GM12878 (cell line): ENCODE data around the gene SUCO. TPM values are rescaled to one million over a fixed set of nuclear protein-coding genes. Genes with fewer than 3 reads are reported as not detected.

Source experiments
- ATAC-seq: fragments of 200-7000 bp; cut with Tn5 transposase; 3 replicates; pipeline ENCODE4 v1.9.1; 2020; ENCODE audit warnings: mild to moderate bottlenecking, moderate library complexity
- BruUV-seq: library from RNA; stranded (reverse); fragments of 400-500 nt; replicated peaks from 2 replicates; lab custom pipeline; 2021; lab: Mats Ljungman, UMichigan
- CTCF ChIA-PET: fragments of 300-600 bp; sonication (Branson Sonifier 250); formaldehyde crosslinking; extraction: SDS; loops from one replicate; lab custom pipeline; 2021; ENCODE audit warnings: inconsistent platforms; lab: Yijun Ruan, JAX
- POLR2A ChIA-PET: fragments of 350-600 bp; formaldehyde crosslinking; extraction: SDS; loops from one replicate; lab custom pipeline; 2021; ENCODE audit warnings: inconsistent platforms; lab: Charles Lee
- RAD21 ChIA-PET: fragments of 300-600 bp; sonication (Branson Sonifier 250); formaldehyde crosslinking; loops from one replicate; lab custom pipeline; 2023; ENCODE audit warnings: antibody characterized with exemption; ENCODE audit not compliant: unreplicated experiment; lab: Charles Lee
- SMC1A ChIA-PET: fragments of 300-600 bp; sonication (Branson Sonifier 250); formaldehyde crosslinking; loops from one replicate; lab custom pipeline; 2023; ENCODE audit not compliant: unreplicated experiment, uncharacterized antibody; lab: Charles Lee
- DNase-seq: peaks from one replicate; pipeline ENCODE4 v3.0.0-alpha.2; 2011; ENCODE audit warnings: low read depth, low spot score
- FAIRE-seq: peaks from 3 replicates; lab custom pipeline; 2011; peaks lifted over from hg19 to GRCh38; lab: Jason Lieb, UNC
- H2AFZ ChIP-seq: 2 replicates; pipeline ENCODE4 v1.6.0; 2011; ENCODE audit warnings: low read depth, low read length, control low read depth; ENCODE audit not compliant: control insufficient read depth
- H3K27ac ChIP-seq: 2 replicates; pipeline ENCODE4 v1.5.1; 2011; ENCODE audit warnings: control low read depth; ENCODE audit not compliant: control insufficient read depth, insufficient read depth
- H3K27me3 ChIP-seq, 2 experiments: replicated peaks in 1 of 2; 2 replicates each; pipeline versions ENCODE4 v1.6.0 to v1.6.1; 2011; ENCODE audit warnings: low read length in 1 of 2; ENCODE audit not compliant: control insufficient read depth in 2 of 2, insufficient read depth in 2 of 2
- H3K36me3 ChIP-seq, 2 experiments: 2 replicates each; pipeline ENCODE4 v1.5.1; 2011; ENCODE audit warnings: low read length in 1 of 2; ENCODE audit not compliant: control insufficient read depth in 2 of 2, insufficient read depth in 2 of 2
- H3K4me1 ChIP-seq: 2 replicates; pipeline ENCODE4 v1.6.1; 2011; ENCODE audit warnings: mild to moderate bottlenecking, low read length, moderate library complexity, mixed read lengths; ENCODE audit not compliant: control insufficient read depth, insufficient read depth
- H3K4me2 ChIP-seq: 2 replicates; pipeline ENCODE4 v1.6.0; 2011; ENCODE audit warnings: control low read depth; ENCODE audit not compliant: control insufficient read depth, insufficient read depth
- H3K4me3 ChIP-seq: fragments of 200-600 bp; sonication (generic); 2 replicates; pipeline ENCODE4 v1.5.1; 2016
- H3K79me2 ChIP-seq: 2 replicates; pipeline ENCODE4 v1.6.0; 2011; ENCODE audit warnings: low read length; ENCODE audit not compliant: control insufficient read depth, insufficient read depth
- H3K9ac ChIP-seq: 2 replicates; pipeline ENCODE4 v1.8.0; 2011; ENCODE audit warnings: low read length, control low read depth, mixed read lengths; ENCODE audit not compliant: control insufficient read depth, insufficient read depth
- H3K9me3 ChIP-seq: replicated peaks from 3 replicates; pipeline ENCODE4 v1.5.1; 2011; ENCODE audit warnings: mild to moderate bottlenecking, low read length; ENCODE audit not compliant: control insufficient read depth, insufficient read depth
- H4K20me1 ChIP-seq: 2 replicates; pipeline ENCODE4 v1.6.0; 2011; ENCODE audit not compliant: control insufficient read depth, insufficient read depth
- BHLHE40 ChIP-seq, 2 experiments: fragments of 450-650 bp in 1 of 2; IDR thresholded peaks; 2 replicates each; pipeline ENCODE4 v1.6.1; 2011 to 2017; ENCODE audit warnings: low read depth in 2 of 2, borderline replicate concordance in 1 of 2, improper control_type of control experiment in 1 of 2, low read length in 1 of 2, mild to moderate bottlenecking in 1 of 2
- BMI1 ChIP-seq: fragments of 450-650 bp; IDR thresholded peaks from 2 replicates; pipeline ENCODE4 v1.6.1; 2016; ENCODE audit warnings: mild to moderate bottlenecking, moderate library complexity, borderline replicate concordance
- IKZF1 ChIP-seq: fragments of 450-650 bp; conservative IDR thresholded peaks from 2 replicates; pipeline ENCODE4 v1.6.1; 2017; ENCODE audit warnings: antibody characterized with exemption, mild to moderate bottlenecking
- IRF4 ChIP-seq: IDR thresholded peaks from 2 replicates; pipeline ENCODE4 v1.6.1; 2011; ENCODE audit warnings: low read depth, low read length
- KAT2A ChIP-seq: conservative IDR thresholded peaks from 2 replicates; pipeline ENCODE4 v1.6.1; 2011; ENCODE audit warnings: low read depth, low read length; ENCODE audit not compliant: control insufficient read depth
- MTA2 ChIP-seq: fragments of 450-650 bp; IDR thresholded peaks from 2 replicates; pipeline ENCODE4 v1.6.1; 2016; ENCODE audit warnings: low read depth, mild to moderate bottlenecking, moderate library complexity
- NR2F1 ChIP-seq: fragments of 450-650 bp; conservative IDR thresholded peaks from 2 replicates; pipeline ENCODE4 v1.6.1; 2017; ENCODE audit warnings: mild to moderate bottlenecking
- NRF1 ChIP-seq: conservative IDR thresholded peaks from 2 replicates; pipeline ENCODE4 v1.6.1; 2011; ENCODE audit warnings: mild to moderate bottlenecking, low read depth, low read length, improper control_type of control experiment
- PAX8 ChIP-seq: fragments of 450-650 bp; IDR thresholded peaks from 2 replicates; pipeline ENCODE4 v1.6.1; 2017; ENCODE audit warnings: mild to moderate bottlenecking, moderate library complexity
- PML ChIP-seq: IDR thresholded peaks from 2 replicates; pipeline ENCODE4 v1.6.1; 2012; ENCODE audit warnings: low read length, inconsistent platforms
- RAD21 ChIP-seq: IDR thresholded peaks from 2 replicates; pipeline ENCODE4 v1.6.1; 2011; ENCODE audit warnings: mild to moderate bottlenecking, low read depth, low read length, moderate library complexity; ENCODE audit not compliant: insufficient read depth
- STAT1 ChIP-seq: fragments of 450-650 bp; conservative IDR thresholded peaks from 2 replicates; pipeline ENCODE4 v1.6.1; 2014; ENCODE audit warnings: antibody characterized with exemption, mild to moderate bottlenecking
- WGBS: methylation state at CpG from one replicate; pipeline ENCODE4 v1.1.6; 2016; ENCODE audit warnings: low lambda C conversion rate; ENCODE audit not compliant: insufficient replicate concordance, insufficient coverage; ENCODE audit errors: missing lambda C conversion rate; 5-methylcytosine and 5-hydroxymethylcytosine counted together
- in situ Hi-C: fragments of 300-500 bp; cut with MboI; formaldehyde crosslinking; loops from 9 replicates; pipeline ENCODE4 v1.14.3; 2018; ENCODE audit warnings: mixed read lengths
- intact Hi-C: fragments of 100-400 bp; cut with micrococcal nuclease; formaldehyde crosslinking; loops from one replicate; pipeline ENCODE4 v1.14.2; 2022; ENCODE audit not compliant: unreplicated experiment
- polyA plus RNA-seq, 11 experiments: library from polyadenylated mRNA; depleted of rRNA in 4 of 11; unstranded in 6 of 11; stranded (reverse) in 5 of 11; fragments of >200 nt; fragmentation: Nextera tagmentation in 4 of 11; fragmentation: Illumina TruSeq in 1 of 11; extraction: Ambion mirVana in 4 of 11; extraction: Trizol in 1 of 11; gene quantifications; 1 replicate in 1 of 11; 2 replicates in 10 of 11; pipeline versions ENCODE4 v1.2.1 to v1.2.3, GENCODE V29; 2011 to 2016; ENCODE audit warnings: inconsistent platforms in 2 of 11, missing spikeins in 2 of 11, low read depth in 1 of 11
- total RNA-seq, 4 experiments: library from RNA; depleted of rRNA in 3 of 4; stranded (reverse); fragments of >200 nt in 3 of 4; fragmentation: Illumina TruSeq in 1 of 4; extraction: Trizol in 1 of 4; gene quantifications; 2 replicates each; pipeline versions ENCODE4 v1.2.1 to v1.2.3, GENCODE V29; 2013 to 2021
- TF ChIP-seq, protein P1 (sequence below): IDR thresholded peaks from 2 replicates; pipeline ENCODE4 v1.6.1; 2011; ENCODE audit warnings: borderline replicate concordance, low read depth, mild to moderate bottlenecking, moderate library complexity, low read length; ENCODE audit not compliant: insufficient read depth, poor library complexity, severe bottlenecking
- TF ChIP-seq, protein P2 (sequence below): IDR thresholded peaks from 2 replicates; pipeline ENCODE4 v1.6.1; 2012; ENCODE audit warnings: low read depth, low read length, improper control_type of control experiment

SUCO gene
- total and polyA plus RNA-seq, 10 of the 15 experiments (the other 5 are each of a cell fraction or from before 2014, with no cell fraction given): 1.7 to 15.3 (median 8.4) TPM

GRCh38 chr1:172627702-172628101, 94.8 kb downstream of the SUCO start (continued):
- TF ChIP-seq IKZF1: no peak
- TF ChIP-seq, protein P1, sequence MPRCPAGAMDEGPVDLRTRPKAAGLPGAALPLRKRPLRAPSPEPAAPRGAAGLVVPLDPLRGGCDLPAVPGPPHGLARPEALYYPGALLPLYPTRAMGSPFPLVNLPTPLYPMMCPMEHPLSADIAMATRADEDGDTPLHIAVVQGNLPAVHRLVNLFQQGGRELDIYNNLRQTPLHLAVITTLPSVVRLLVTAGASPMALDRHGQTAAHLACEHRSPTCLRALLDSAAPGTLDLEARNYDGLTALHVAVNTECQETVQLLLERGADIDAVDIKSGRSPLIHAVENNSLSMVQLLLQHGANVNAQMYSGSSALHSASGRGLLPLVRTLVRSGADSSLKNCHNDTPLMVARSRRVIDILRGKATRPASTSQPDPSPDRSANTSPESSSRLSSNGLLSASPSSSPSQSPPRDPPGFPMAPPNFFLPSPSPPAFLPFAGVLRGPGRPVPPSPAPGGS: no peak

DNA sequence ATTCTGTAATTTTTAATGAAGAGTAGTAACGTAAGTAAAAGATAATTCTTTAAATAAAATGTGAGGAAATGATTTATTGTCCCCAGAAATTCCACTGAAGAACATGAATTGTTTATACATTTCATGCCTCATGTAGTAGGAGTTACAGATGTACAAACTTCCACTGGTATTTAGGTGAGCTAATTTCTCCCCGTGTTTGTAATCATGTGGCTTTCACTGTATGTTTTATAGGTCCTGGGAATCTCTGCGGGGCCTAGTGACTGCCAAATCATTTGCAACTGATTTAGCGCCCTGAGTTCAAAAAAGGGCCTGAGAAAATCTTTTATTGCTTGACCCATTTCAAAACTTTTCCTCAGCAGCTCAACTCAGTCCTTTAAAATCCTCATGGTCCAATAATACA, 95.5 kb downstream of the SUCO start:
- 54% methylated on average over 4 of the region's 4 CpGs for WGBS
- H3K27ac ChIP-seq: no peak overlapping the region
- in situ Hi-C loops: no loop called here
- FAIRE-seq (no peak), ATAC-seq (no peak), DNase-seq (no peak)
- H3K4me2 ChIP-seq: no peak overlapping the region
- BruUV-seq: no TSS peak
- RAD21 ChIA-PET: interaction anchor here (1.4 kb wide), 1 partner anchor 12 kb away, joined by 4 read pairs; no protein-coding TSS in a partner anchor
- H3K9ac ChIP-seq: no peak overlapping the region
- POLR2A ChIA-PET: no interaction called here
- no peak overlapping the region for H2AFZ ChIP-seq
- H3K27me3 ChIP-seq: 0 out of 4 replicates have a peak, but pooled peaks cover 0 to 4% of the 10 kb centered on the region in 2 experiments
- no peaks in the 10 kb centered on the region for H3K4me1 ChIP-seq
- no peaks in the 10 kb centered on the region for H3K79me2 ChIP-seq
- intact Hi-C loops: no loop called here
- no peaks in the 10 kb centered on the region for H4K20me1 ChIP-seq
- CTCF ChIA-PET: interaction anchor here (1.9 kb wide), 1 partner anchor 9 kb away, joined by 6 read pairs; no protein-coding TSS in a partner anchor
- no peak overlapping the region for H3K4me3 ChIP-seq
- H3K9me3 ChIP-seq: no peaks in the 10 kb centered on the region; the same call in 2 of the 3 replicates
- TF ChIP-seq KAT2A (no peak), MTA2 (no peak), NR2F1 (no peak), STAT1 (no peak), NRF1 (no peak), PML (no peak), BHLHE40 (IDR thresholded peaks at IDR 0.05; ENCODE audit: borderline replicate concordance in 1 of 2, low read depth in 2 of 2, low read length in 1 of 2) (no peak), IRF4 (no peak), BMI1 (no peak), RAD21 (no peak), PAX8 (no peak)
- TF ChIP-seq, protein P2, sequence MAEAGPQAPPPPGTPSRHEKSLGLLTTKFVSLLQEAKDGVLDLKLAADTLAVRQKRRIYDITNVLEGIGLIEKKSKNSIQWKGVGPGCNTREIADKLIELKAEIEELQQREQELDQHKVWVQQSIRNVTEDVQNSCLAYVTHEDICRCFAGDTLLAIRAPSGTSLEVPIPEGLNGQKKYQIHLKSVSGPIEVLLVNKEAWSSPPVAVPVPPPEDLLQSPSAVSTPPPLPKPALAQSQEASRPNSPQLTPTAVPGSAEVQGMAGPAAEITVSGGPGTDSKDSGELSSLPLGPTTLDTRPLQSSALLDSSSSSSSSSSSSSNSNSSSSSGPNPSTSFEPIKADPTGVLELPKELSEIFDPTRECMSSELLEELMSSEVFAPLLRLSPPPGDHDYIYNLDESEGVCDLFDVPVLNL: no peak
- SMC1A ChIA-PET: no interaction called here
- H3K36me3 ChIP-seq: no peaks in the 10 kb centered on the region
